Stimulated activated CD8-positive, alpha-beta memory T cell treated with anti-CD3 and anti-CD28 coated beads, Interleukin-12 subunit alpha, Interleukin-12 subunit beta, amount 100 ng/mL, for 24 hours (primary cell): ENCODE data around the gene ABCB11.
"Not testable (repeated sequence)": the region's sequence is repeated elsewhere in the genome, so short reads cannot be mapped to it uniquely, and the experiment has no call there.

ENCODE experiments used
- DNase-seq: peaks from one replicate; pipeline ENCODE4 v3.0.0-alpha.2; 2020; ENCODE audit errors: extremely low read depth

Gene ABCB11

DNA sequence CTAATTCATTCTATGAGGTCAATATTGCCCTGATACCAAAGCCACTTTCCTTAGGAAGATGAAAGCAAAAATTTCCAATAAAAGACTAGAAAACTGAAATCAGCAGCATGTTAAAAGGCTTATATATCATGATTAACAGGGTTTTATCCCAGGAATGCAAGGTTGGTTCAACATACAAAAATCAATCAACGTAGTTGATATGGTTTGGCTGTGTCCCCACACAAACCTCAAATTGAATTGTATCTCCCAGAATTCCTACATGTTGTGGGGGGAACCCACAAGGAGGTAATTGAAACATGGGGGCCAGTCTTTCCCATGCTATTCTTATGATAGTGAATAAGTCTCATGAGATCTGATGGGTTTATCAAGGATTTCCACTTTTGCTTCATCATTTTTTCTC, 11.7 kb upstream of the ABCB11 start:
- no peak for DNase-seq

DNA sequence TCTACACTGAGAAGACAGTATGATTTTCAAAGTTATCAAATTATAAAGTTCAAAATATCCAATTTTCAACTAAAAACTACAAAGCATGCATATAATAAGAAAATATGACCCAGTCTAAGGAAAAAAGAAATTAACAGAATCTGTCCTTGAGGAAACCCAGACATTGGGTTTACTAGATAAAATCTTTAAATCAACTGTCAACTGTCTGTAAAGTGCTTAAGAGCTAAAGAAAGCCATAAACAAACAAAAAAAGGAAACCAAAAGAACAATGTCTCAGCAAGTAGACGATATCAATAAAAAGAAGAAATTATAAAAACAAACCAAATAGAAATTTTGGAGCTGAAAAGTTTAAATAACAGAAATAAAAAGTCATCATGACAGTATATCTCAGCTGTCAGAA, 10.5 kb upstream of the ABCB11 start:
- no peak for DNase-seq

DNA sequence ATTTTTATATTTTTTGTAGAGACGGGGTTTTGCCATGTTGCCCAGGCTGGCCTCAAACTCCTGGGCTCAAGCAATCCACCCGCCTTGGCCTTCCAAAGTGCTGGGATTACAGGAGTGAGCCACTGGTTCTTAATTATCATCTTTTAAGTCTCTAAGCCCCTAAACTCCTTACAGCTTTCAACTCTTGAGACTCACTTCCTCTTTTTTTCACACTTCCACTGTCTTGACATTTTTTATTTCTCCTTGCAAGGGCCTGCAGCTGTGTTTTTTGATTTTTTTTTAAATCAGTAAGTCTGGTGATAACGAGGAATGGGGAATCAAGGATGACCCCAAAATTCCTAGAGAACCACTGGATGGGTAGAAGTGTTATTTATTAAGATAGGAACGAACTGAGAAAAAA, 8.6 kb upstream of the ABCB11 start:
- DNase-seq, result no peak

DNA sequence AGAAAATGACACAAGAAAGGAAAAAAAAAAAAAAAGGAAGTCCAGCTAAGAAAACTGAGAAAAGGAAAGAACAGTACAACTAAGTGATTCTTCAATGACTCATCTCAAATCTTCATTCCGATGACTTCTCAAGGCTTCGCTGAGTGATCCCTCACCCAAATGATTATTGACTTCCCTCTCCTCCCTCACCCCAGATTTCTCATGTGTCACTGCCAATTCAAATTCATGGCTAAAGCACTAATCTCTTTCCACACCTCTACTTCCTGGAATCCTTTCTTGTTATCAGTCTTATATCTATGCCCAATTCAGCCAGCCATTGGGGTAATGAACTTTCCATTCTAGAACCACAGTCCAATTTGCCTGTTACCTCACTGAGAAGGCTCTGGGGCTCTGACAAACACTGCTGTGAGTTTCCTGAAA, 7.2 kb upstream of the ABCB11 start:
- DNase-seq, result no peak

DNA sequence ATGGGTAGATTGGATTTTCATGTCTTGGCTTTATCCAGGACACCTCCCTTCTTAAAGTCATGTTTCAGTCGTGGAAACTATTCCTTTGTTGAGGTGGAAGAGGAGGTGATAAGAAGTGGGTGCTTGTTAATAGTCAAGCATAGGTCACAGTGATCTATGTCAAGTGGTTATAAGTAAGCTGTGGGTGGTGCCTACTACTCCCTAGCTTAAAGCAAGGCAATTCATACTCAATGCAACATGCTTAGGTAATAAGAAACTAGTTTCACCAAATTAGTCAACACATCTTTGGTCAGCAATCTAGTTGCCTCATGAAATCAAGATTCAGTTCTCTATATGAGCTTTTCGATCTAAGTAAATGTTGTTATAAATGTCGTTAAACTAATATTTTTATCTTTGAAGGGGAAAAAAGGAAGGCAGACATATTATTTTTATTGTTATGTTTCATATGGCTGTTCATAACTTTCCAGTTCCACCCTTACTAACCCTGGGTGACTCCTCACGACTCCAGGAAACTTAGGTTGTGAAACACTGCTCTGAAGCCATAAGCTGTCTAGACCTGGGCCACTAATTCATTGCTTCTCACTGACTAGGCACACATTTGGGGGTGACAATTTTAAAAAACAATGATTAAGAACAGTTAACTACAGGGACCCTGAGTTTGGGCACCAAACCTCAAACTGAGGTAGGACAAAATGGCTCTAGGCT, 5.8 kb upstream of the ABCB11 start:
- DNase-seq, result no peak

DNA sequence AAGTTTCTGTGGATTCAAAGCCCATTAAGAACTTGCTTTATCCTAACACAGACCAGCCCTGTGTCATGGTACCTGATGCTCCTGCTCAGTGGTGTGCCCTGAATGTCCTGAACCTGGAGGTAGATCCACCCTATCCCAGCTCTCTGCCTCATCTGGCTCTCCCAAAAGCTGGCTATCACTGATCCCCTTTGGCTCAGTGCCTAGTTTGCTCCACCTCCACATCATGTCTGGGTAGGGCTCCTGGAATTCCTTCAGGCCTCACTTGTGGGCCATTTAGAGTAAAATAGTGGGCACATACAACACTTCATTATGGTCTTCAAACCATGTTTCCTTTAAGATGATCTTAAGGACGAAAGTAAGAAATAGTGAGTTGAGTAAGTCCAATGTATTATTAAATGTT, 4.8 kb upstream of the ABCB11 start:
- DNase-seq, result no peak

DNA sequence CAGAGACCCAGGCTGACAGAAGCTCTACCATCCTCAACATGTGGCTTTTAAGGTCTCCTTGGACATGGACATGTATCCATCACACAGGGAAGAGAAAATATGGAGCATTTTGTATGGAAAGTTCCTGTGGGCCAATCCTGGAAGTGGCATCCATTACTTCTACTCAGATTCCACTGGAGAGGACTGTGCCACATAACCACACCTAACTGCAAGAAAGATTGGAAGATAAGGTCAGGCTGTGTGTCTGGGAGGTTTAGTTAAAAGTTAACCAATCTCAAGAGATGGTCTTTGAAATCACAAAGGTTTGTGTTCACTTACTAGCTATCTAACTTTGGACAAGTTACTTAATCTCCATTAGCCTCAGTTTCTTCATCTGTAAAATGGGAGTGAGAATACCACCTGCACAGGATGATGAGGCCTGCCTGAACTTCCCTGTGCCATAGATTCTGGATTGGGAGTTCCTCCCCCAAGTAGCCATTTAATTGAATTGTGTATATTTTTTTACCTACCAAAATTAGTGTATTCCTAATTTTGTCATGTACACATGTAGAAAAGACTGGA, 3.9 kb upstream of the ABCB11 start:
- no peak for DNase-seq

DNA sequence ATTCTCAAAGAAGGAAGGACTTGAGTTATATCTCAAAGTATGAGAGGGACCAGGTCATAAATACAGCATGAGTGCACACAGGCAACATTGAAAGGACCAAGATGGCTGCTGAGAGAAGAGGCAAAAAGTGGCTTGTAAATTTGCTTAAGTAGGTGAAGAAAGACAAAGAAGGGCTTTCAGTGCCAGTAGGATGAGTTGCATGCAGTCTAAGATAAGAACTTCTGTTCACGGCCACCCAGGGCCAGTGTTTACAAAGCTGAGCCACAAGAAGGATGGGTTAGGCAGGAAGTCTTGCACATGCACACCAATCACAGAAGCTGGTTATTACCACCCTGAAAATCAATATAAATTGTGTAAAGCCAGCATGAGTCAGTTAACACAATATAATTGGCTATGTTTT, 3.1 kb upstream of the ABCB11 start:
- no peak for DNase-seq

DNA sequence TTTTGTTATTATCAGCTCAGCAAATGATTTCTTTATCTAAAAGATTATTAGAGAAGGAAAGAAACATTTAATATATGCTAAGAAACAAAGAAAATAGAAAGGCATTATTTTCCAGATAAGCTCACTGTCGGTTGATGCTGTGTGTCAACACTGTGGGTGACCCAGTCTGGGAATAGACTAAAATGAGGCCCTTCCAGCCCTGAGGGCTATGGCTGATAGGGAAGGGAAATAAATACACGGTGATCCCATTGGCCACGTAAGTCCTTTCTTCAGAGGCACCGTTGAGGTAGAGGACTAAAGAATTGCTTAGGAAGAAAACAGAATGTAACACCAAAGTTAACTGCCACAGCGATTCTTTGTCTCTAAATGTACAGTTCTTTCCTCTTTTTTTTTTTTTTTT, 1.8 kb downstream of the ABCB11 start:
- no peak for DNase-seq

DNA sequence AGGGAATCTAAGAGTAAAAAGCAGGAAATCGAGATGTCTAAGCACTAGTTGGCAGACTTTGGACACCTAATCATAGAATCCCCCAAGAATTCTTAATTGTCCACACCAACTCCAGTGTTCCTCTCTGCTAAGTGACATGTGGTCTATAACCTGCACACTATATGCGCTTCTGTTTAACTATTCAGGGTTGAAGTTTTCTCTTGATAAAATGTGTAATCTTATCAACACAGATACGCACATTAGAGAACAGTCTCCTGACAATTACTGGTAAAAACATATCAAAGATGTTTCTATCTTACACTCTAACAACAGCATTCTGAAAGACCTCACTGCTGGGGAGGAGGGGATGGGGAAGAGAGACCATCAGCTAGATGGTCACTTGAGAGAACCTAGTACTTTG, 3.9 kb downstream of the ABCB11 start:
- no peak for DNase-seq

DNA sequence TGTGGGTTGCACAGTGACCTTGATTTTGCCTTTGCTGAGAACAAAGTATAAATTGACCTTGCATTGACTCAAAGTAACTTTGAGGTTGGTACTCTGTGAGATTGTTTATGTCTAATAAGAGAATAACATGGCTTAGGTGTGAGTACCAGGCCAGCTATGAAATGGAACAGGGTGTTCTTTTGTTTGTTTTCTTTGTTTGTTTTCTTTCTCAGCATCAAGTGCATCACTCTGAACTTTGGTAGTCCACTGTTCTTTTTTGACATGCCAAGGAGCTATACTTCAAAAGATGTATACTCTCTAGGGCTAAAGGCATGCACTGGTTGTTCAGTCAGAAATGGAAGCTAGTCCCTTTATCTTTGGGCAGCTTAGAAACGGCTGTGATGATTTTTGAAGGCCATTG, 5.1 kb downstream of the ABCB11 start:
- DNase-seq, result no peak

DNA sequence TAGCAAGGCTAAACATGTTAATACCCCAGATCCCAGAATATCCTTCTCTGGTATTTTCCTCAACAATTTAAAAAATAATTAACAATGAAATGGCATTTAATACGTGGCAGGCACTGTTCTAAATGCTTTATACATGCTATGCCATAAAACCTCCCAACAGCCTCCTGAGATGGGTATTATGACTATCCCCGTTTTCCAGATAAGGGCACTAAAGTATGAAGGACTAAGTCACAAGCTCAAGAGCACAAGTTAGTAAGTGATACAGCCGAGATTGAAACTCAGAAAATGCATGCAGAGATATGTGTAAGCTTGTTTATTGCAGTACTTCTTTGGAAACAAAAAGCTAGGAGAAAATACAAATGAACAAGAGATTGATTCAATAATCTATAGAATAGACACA, 8.0 kb downstream of the ABCB11 start:
- DNase-seq, result no peak

DNA sequence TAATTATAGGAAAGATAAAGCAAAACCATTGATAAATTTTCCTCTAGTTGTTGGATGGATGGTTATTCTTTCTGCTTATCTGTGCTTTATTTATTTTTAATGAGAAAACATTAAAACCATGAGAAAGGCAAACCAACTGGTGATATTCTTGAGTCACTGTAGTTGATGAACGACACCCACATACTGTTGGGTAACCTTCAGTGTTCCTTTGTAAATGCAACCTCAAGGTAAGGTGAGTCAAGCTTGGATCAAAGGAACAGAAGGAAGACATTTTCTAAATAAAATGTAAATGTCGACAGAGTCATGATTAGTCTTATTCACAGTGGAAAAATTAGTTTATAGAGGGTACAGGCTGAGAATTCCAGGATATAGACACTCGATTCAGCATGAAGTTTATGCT, 12.7 kb downstream of the ABCB11 start:
- DNase-seq, result no peak

DNA sequence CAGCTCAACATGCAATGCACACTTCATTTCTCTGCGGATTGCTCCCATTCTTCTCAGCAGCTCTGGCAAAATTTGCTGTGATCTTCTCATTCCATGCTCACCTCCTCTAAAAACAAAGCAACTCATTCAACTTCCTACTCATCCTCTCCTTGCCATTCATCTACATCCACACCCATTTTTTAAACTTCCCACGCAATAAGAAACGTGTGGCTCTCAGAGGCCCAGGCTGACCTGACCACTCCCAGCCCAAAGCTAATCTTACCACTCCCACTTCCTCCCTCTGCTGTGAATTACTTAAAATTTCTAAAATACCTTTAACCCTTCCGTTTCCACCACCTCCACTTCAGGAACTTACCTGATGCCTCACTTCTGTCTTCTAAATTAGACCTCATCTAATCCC, 15.2 kb downstream of the ABCB11 start:
- DNase-seq, result no peak

DNA sequence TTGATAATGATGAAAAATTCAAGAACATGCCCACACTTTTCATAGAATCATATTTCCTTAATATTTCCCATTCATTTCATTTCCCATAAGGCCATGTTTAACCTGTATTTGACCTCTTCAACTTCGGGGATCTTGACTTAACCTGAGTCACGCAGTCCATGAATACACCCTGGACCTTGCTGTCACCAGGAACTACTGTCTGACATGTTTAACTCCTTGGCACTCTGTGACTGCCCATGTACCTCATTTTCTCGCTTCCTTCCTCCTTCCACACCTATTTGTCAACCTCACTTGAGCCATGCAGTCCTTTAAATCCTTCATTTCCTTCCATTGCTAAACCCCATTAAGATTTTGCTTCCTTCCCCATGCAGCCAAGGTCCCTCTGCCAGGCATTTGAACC, 16.3 kb downstream of the ABCB11 start:
- DNase-seq, result no peak

DNA sequence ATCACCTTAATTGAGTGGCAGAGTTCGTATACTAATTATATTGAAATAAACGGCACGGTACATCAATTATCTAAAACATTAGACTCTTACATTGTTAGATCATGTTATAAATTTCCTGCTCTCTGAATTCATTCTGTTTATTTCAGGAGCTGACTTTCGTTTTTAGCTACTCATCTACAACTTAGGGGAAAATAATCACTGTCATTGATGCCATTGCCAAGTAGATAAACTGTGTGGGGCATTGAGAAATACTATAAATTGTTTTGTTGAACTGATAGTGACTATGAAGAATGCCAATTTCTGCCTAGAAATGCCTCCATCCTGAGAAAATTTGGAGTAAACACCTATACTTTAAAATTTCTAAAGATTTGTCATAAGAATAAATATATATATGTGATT, 17.5 kb downstream of the ABCB11 start:
- DNase-seq, result no peak

DNA sequence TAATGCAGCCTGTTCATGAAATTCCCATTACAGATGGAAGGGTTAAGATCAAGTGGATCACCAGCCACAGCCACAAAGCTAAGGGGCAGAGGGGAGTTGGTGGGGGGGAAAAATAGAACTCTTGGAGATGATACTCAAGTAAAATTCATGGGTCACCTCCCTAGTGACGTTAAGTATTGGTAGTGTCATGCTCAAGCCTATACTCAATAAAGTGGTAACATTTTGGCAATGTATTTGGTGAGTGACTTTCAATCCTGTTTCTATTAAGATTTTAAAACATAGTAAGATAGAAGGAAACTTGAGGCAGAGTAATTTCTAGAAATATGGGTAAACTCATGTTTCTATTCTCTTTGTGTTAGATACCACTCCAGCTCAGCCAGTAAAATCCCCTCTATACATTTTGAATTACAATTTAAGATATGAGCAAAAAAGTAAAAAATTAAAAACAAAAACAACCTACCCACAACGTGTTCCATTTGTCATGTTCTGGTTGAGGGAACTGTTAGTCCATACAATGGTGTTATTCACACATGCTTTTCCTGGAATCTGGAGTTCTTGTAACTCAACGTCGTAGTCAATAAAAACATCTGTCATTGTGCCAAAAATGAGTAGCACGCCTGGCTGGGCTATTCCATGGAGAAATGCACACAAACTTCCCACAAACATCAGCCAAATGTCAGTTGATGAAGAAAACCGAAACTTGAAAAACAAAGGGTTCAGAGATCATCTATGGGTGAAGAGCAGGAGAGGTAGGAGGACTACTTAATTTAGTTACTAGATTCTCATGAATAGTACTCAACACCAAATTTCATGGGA, 18.1 kb downstream of the ABCB11 start:
- DNase-seq, result no peak

DNA sequence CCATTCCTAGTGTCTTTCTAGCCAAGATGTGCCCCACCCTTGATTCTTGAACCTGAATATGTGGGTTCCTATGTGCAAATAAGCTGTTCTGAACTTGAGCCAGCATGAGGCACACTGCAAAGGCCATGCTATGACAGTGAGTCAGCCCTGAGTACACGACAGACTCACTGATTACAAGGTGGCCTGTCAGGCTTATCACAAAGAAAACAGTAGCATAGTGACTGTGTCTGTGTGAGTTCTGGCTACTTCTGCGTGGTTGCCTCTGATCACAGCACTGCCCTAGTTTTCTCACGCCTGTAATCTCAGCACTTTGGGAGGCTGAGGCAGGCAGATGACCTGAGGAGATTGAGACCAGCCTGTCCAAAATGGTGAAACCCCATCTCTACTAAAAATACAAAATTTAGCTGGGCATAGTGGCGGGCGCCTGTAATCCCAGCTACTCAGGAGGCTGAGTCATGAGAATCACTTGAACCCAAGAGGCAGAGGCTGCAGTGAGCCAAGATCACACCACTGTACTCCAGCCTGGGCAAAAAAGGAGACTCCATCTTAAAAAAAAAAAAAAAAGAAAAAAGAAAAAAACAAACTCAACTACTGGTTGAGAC, 18.8 kb downstream of the ABCB11 start:
- not testable (repeated sequence) for DNase-seq

DNA sequence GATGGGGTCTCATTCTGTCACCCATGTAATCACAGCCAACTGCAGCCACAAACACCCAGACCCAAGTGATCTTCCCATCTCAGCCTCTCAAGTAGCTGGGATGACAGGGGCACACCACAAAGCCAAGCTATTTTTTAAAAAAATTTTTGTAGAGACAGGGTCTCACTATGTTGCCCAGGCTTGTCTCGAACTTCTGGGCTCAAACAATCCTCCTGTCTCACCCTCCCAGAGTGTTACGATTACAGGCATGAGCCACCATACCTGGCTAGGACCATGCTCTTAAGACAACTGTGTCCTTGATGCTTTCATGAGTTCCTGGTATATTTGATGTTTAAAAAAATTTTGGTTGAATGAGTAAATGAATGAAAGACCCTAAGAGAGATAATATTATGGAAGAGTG, 19.4 kb downstream of the ABCB11 start:
- DNase-seq, result no peak

DNA sequence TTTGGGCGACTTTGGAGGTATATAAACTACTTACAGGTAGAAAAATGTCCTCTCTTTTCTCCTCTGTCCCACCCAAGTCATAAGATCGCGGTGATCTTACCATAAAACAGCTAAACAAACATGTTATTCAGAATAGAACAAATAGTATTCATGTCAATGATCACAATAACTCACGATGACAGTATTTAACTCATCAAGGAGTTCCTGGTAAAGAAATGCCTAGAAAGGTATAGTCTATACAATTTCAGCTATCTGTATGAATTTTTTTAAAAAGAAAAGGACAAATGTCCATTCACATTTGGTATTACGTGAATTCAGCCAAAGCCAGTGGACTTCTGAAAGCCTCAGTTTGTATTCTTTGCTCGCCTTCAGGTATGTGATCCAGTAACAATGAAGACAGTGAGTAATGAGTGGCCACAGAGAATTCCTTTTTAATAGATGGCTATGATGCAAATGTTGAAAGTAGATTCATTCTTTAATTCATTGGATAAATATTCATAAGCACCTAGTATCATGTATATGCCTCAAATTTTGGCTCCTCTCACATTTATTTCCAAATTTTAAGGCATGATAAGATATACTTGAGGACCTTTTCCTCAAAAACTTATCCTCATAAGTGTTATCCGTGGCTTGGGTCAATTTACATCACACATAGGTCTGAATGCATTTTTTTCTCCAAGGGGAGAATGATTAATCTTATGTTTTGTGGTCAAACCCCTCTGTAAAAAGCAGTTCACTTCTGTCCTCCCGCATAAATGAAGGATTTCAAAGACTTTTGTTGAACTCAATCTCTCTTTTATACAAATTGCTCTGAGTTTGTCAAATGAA, 20.3 kb downstream of the ABCB11 start:
- DNase-seq, result no peak

DNA sequence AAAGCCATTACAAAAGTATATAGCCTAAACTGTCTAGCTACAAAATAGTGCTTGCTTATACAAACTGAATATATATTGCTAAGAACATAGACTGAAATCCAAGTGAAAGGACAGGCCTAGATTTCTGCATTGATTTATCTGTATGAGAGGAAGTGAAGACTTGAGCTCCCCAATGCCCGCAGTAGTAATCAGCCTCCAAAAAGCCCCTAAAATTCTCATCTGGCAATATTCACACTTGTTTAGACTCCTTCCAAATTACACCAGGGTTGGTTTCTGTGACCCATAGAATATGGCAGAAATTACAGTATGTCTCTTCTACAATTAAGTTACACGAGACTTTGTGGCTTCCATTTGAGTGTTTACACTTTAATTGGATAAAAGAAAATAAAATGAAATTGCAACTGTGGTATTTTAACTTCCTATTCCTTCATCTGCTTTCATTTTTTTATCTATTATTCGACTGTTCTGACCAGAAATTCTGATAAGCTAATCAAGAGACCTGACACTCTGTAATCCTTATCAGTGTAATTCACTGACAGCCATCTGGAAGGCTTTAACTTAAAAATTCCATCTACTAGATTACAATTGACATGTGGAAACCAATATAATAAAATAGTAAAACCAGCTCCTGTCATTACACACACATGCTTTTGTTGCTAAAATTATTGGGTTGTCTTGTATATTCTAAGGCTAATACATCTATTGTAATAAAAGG, 21.1 kb downstream of the ABCB11 start:
- no peak for DNase-seq
